HG02678 (cell line): ENCODE measurements around the gene ASF1B.

ENCODE experiments used
- ATAC-seq: cut with Tn5 transposase; IDR thresholded peaks from one replicate; pipeline ENCODE4 v1.9.1; 2021; ENCODE audit warnings: mild to moderate bottlenecking, moderate library complexity; ENCODE audit not compliant: unreplicated experiment

Gene ASF1B

GRCh38 chr19:14089662-14090508, 46.5 kb downstream of the ASF1B start:
- ATAC-seq: peak; percentile 27

- ATAC-seq: no peak
Measured at GRCh38 chr19:14089412-14089661, 47.1 kb downstream of the ASF1B start.

GRCh38 chr19:14088634-14089411, 47.6 kb downstream of the ASF1B start:
- no peak for ATAC-seq

- no peak for ATAC-seq
Measured at GRCh38 chr19:14086098-14086497, 50.3 kb downstream of the ASF1B start.

GRCh38 chr19:14085309-14085995, 50.9 kb downstream of the ASF1B start, which contains the start of gene C19orf67:
Gene C19orf67 (minus strand): TSS chr19:14085783. CDS start chr19:14085627, 156 bp downstream.
- no peak for ATAC-seq

- no peak for ATAC-seq
Measured at GRCh38 chr19:14082675-14082960, 53.8 kb downstream of the ASF1B start.

- ATAC-seq: peak; percentile 2
Measured at GRCh38 chr19:14081797-14082674, 54.4 kb downstream of the ASF1B start.

- ATAC-seq: peak; percentile 85
Measured at GRCh38 chr19:14080887-14081796, 55.2 kb downstream of the ASF1B start.

- ATAC-seq: no peak
Measured at GRCh38 chr19:14078411-14078810, 58.0 kb downstream of the ASF1B start.

GRCh38 chr19:14073925-14074838, 62.2 kb downstream of the ASF1B start:
- ATAC-seq: no peak

- ATAC-seq: peak; percentile 58
Measured at GRCh38 chr19:14073261-14073924, 63.0 kb downstream of the ASF1B start.

GRCh38 chr19:14072535-14073260, 63.7 kb downstream of the ASF1B start, which contains the start of gene MISP3:
Gene MISP3 (plus strand): TSS chr19:14072786. CDS start chr19:14073310, 524 bp downstream.
- ATAC-seq: peak; percentile 12

- no peak for ATAC-seq
Measured at GRCh38 chr19:14070268-14071050, 65.9 kb downstream of the ASF1B start.
